Right cardiac atrium (tissue), 5 donors: Measurements from ENCODE around the gene NUMBL. TPM values are rescaled to one million over a fixed set of nuclear protein-coding genes. Genes with fewer than 3 reads are reported as not detected.

Experiments
- ATAC-seq, 2 donors: fragments of 200-7000 bp; cut with Tn5 transposase; one replicate each; pipeline versions ENCODE4 v1.8.0 to v1.9.1; 2020; ENCODE audit warnings: moderate library complexity in 2 of 2, mild to moderate bottlenecking in 1 of 2
- DNase-seq, 3 donors: peaks; one replicate each; pipeline ENCODE4 v3.0.0-alpha.2; 2020
- H3K27ac ChIP-seq: one replicate; pipeline ENCODE4 v1.5.1; 2013; ENCODE audit warnings: mild to moderate bottlenecking, low read length, control low read depth, moderate library complexity
- H3K27me3 ChIP-seq: one replicate; pipeline ENCODE4 v1.6.1; 2013; ENCODE audit not compliant: control insufficient read depth, insufficient read depth
- H3K4me1 ChIP-seq: one replicate; pipeline ENCODE4 v1.6.1; 2013; ENCODE audit warnings: low read length; ENCODE audit not compliant: control insufficient read depth, insufficient read depth
- H3K4me3 ChIP-seq: one replicate; pipeline ENCODE4 v1.5.1; 2013; ENCODE audit warnings: low read length, control low read depth
- H3K9me3 ChIP-seq: one replicate; pipeline ENCODE4 v1.6.1; 2013; ENCODE audit warnings: low read length; ENCODE audit not compliant: control insufficient read depth
- WGBS: extraction: QIAGEN DNeasy Blood & Tissue Kit; methylation state at CpG from one replicate; pipeline ENCODE4 v1.1.7; 2013; 5-methylcytosine and 5-hydroxymethylcytosine counted together
- intact Hi-C, 4 donors: fragments of 100-400 bp; cut with DNase I; formaldehyde crosslinking; loops; one replicate each; pipeline versions ENCODE4 v1.11.0 to v1.14.0; 2022 to 2023
- polyA plus RNA-seq: library from polyadenylated mRNA; stranded (reverse); fragments of 200-250 nt; gene quantifications from one replicate; pipeline ENCODE4 v1.2.3, GENCODE V29; 2013
- total RNA-seq, 4 donors: library from RNA; stranded (reverse); fragmentation: NEBNext Ultra II Directional; extraction: Animal tissue kit (Norgen Biotek cat#: 25700); gene quantifications; one replicate each; pipeline ENCODE4 v1.2.1, GENCODE V29; 2021
- donor health status: healthy with polysubstance abuse.
- donor health status: DM: no; HTN: yes; CAD: no.
- donor health status: DM: no; HTN: no; CAD: no.
- donor health status: DM: no; HTN: yes; CAD: no; lungs with severe emphysema.
- donor health status: DM: yes; HTN: yes; CAD: no.

Gene NUMBL
- total and polyA plus RNA-seq, 5 donors = 12.4 to 22.9 (median 18.9) TPM

GRCh38 chr19:40716031-40716481 lies 25.6 kb upstream of the NUMBL start:
- peak overlapping the region; percentile 89 for H3K4me3 ChIP-seq
- intact Hi-C loops = loop anchor here in 1 of 4 donors (10.0 kb wide), 1 partner anchor 51 kb away; no protein-coding TSS in a partner anchor
- no peaks in the 10 kb centered on the region for H3K27me3 ChIP-seq
- H3K9me3 ChIP-seq = no peaks in the 10 kb centered on the region
- 7% methylated on average over 8 of the region's 8 CpGs for WGBS
- H3K27ac ChIP-seq = peak overlapping the region; percentile 100
- DNase-seq (peak in 2 of 3 donors; percentile 41 to 68), ATAC-seq (no peak)
- peaks cover 9% of the 10 kb centered on the region for H3K4me1 ChIP-seq

GRCh38 chr19:40714441-40715299 lies 24.2 kb upstream of the NUMBL start:
- ATAC-seq = peak; percentile 84
- Histone ChIP-seq H3K4me3 (peak overlapping the region; percentile 89), H3K9me3 (no peaks in the 10 kb centered on the region), H3K27me3 (no peaks in the 10 kb centered on the region), H3K27ac (peak overlapping the region; percentile 100), H3K4me1 (peaks cover 3% of the 10 kb centered on the region)
- peak; percentile 95 to 98 (median 98) for DNase-seq
- 4% methylated on average over 31 of the region's 31 CpGs for WGBS
- intact Hi-C loops = loop anchor here in 1 of 4 donors (10.0 kb wide), 1 partner anchor 50 kb away; no protein-coding TSS in a partner anchor

GRCh38 chr19:40713939-40714338 lies 23.5 kb upstream of the NUMBL start:
- Histone ChIP-seq H3K9me3 (no peaks in the 10 kb centered on the region), H3K4me1 (peaks cover 3% of the 10 kb centered on the region), H3K4me3 (peak overlapping the region; percentile 89), H3K27ac (no peak overlapping the region), H3K27me3 (no peaks in the 10 kb centered on the region)
- WGBS = 90% methylated on average over 11 of the region's 11 CpGs
- intact Hi-C loops = loop anchor here in 1 of 4 donors (10.0 kb wide), 1 partner anchor 49 kb away; no protein-coding TSS in a partner anchor
- ATAC-seq (no peak), DNase-seq (no peak)

GRCh38 chr19:40709817-40710216 lies 19.4 kb upstream of the NUMBL start:
- 98% methylated on average over 5 of the region's 5 CpGs for WGBS
- intact Hi-C loops = loop anchor here in 1 of 4 donors (10.0 kb wide), 1 partner anchor 45 kb away; no protein-coding TSS in a partner anchor
- no peak overlapping the region for H3K27ac ChIP-seq

GRCh38 chr19:40707615-40708014 lies 17.2 kb upstream of the NUMBL start:
- WGBS = 95% methylated on average over 7 of the region's 7 CpGs
- no peaks in the 10 kb centered on the region for H3K4me1 ChIP-seq
- DNase-seq (no peak), ATAC-seq (no peak)
- intact Hi-C loops = no loop called here
- H3K27me3 ChIP-seq = no peaks in the 10 kb centered on the region
- H3K27ac ChIP-seq = no peak overlapping the region
- H3K9me3 ChIP-seq = no peaks in the 10 kb centered on the region
- no peak overlapping the region for H3K4me3 ChIP-seq

More at GRCh38 chr19:40709817-40710216, 19.4 kb upstream of the NUMBL start:
- H3K27me3 ChIP-seq = no peaks in the 10 kb centered on the region
- no peaks in the 10 kb centered on the region for H3K9me3 ChIP-seq
- ATAC-seq (no peak), DNase-seq (no peak)
- H3K4me3 ChIP-seq = no peak overlapping the region
- no peaks in the 10 kb centered on the region for H3K4me1 ChIP-seq

- no peaks in the 10 kb centered on the region for H3K4me1 ChIP-seq
- no peak for DNase-seq
- H3K27ac ChIP-seq = peak overlapping the region; percentile 86
- WGBS = 64% methylated on average over 7 of the region's 7 CpGs
- ATAC-seq = peak; percentile 29 to 39
- no peaks in the 10 kb centered on the region for H3K9me3 ChIP-seq
- intact Hi-C loops = no loop called here
- no peaks in the 10 kb centered on the region for H3K27me3 ChIP-seq
- H3K4me3 ChIP-seq = no peak overlapping the region
These were observed 15.6 kb upstream of the NUMBL start for GRCh38 chr19:40705950-40706619.

- DNase-seq = peak; percentile 57 to 86 (median 78)
- intact Hi-C loops = no loop called here
These were observed 14.9 kb upstream of the NUMBL start for GRCh38 chr19:40705362-40705651.

GRCh38 chr19:40704491-40705361 lies 14.3 kb upstream of the NUMBL start:
- Histone ChIP-seq H3K27me3 (no peaks in the 10 kb centered on the region), H3K4me1 (no peaks in the 10 kb centered on the region), H3K27ac (no peak overlapping the region), H3K4me3 (no peak overlapping the region), H3K9me3 (no peaks in the 10 kb centered on the region)
- 89% methylated on average over 18 of the region's 18 CpGs for WGBS
- ATAC-seq = no peak
- intact Hi-C loops = no loop called here
- no peak for DNase-seq

More at GRCh38 chr19:40705362-40705651, 14.9 kb upstream of the NUMBL start:
- peak; percentile 21 to 33 for ATAC-seq
- 77% methylated on average over 9 of the region's 9 CpGs for WGBS
- H3K4me3 ChIP-seq = no peak overlapping the region
- H3K4me1 ChIP-seq = no peaks in the 10 kb centered on the region
- no peaks in the 10 kb centered on the region for H3K9me3 ChIP-seq
- peak overlapping the region; percentile 40 for H3K27ac ChIP-seq
- H3K27me3 ChIP-seq = no peaks in the 10 kb centered on the region

- intact Hi-C loops = no loop called here
- ATAC-seq (peak; percentile 2 to 7), DNase-seq (peak in 1 of 3 donors; percentile 23)
- H3K27ac ChIP-seq = peak overlapping the region; percentile 16
- no peaks in the 10 kb centered on the region for H3K9me3 ChIP-seq
- 87% methylated on average over 24 of the region's 24 CpGs for WGBS
- no peaks in the 10 kb centered on the region for H3K4me1 ChIP-seq
- H3K27me3 ChIP-seq = no peaks in the 10 kb centered on the region
- no peak overlapping the region for H3K4me3 ChIP-seq
These were observed 12.7 kb upstream of the NUMBL start for GRCh38 chr19:40703029-40703755.
